H1 (cell line): Measurements from ENCODE around the gene GPSM3. TPM values are rescaled to one million over a fixed set of nuclear protein-coding genes. Genes with fewer than 3 reads are reported as not detected.

Source experiments
- CTCF ChIA-PET: fragments of 300-600 bp; sonication (Branson Sonifier 250); formaldehyde crosslinking; loops from one replicate; lab custom pipeline; 2021; ENCODE audit not compliant: partially characterized antibody; lab: Charles Lee
- POLR2A ChIA-PET: fragments of 300-600 bp; sonication (Branson Sonifier 250); formaldehyde crosslinking; loops from one replicate; lab custom pipeline; 2021; ENCODE audit warnings: inconsistent platforms; ENCODE audit not compliant: partially characterized antibody; lab: Charles Lee
- DNase-seq, 2 experiments: peaks; one replicate each; pipeline versions ENCODE4 v3.0.0 to v3.0.0-alpha.2; 2010 to 2022; ENCODE audit warnings: low spot score in 2 of 2, low read depth in 1 of 2, mixed read lengths in 1 of 2
- FAIRE-seq: peaks from 2 replicates; lab custom pipeline; 2011; peaks lifted over from hg19 to GRCh38; lab: Jason Lieb, UNC
- H2AFZ ChIP-seq: 2 replicates; pipeline ENCODE4 v1.8.1; 2012; ENCODE audit warnings: low read length, inconsistent platforms
- H2AK5ac ChIP-seq: 2 replicates; pipeline ENCODE4 v1.6.1; 2013; ENCODE audit warnings: low read depth, low read length
- H2BK120ac ChIP-seq: replicated peaks from 2 replicates; pipeline ENCODE3; 2013; ENCODE audit warnings: low read depth, low read length, inconsistent platforms
- H2BK12ac ChIP-seq: 2 replicates; pipeline ENCODE4 v1.6.1; 2013; ENCODE audit warnings: low read depth, low read length
- H2BK15ac ChIP-seq: 2 replicates; pipeline ENCODE4 v1.6.1; 2013; ENCODE audit warnings: low read length
- H2BK20ac ChIP-seq: 2 replicates; pipeline ENCODE4 v1.6.1; 2013; ENCODE audit warnings: low read length
- H2BK5ac ChIP-seq: 2 replicates; pipeline ENCODE4 v1.6.1; 2013; ENCODE audit warnings: low read depth, low read length
- H3K14ac ChIP-seq: 2 replicates; pipeline ENCODE4 v1.6.1; 2013; ENCODE audit warnings: inconsistent platforms; ENCODE audit not compliant: insufficient read length
- H3K18ac ChIP-seq: 2 replicates; pipeline ENCODE4 v1.6.1; 2013; ENCODE audit warnings: low read length; ENCODE audit errors: extremely low read depth
- H3K23ac ChIP-seq: 2 replicates; pipeline ENCODE4 v1.6.1; 2013; ENCODE audit warnings: inconsistent platforms; ENCODE audit not compliant: insufficient read length
- H3K23me2 ChIP-seq: 2 replicates; pipeline ENCODE4 v1.6.1; 2013; ENCODE audit warnings: low read depth, low read length
- H3K27ac ChIP-seq: 2 replicates; pipeline ENCODE4 v1.6.1; 2011; ENCODE audit warnings: low read depth, low read length, inconsistent platforms
- H3K27me3 ChIP-seq, 4 experiments: replicated peaks in 1 of 4; 1 replicate in 1 of 4; 2 replicates in 3 of 4; pipeline versions ENCODE4 v1.6.1 to v1.8.1; 2011 to 2013; ENCODE audit warnings: low read length in 3 of 4, mild to moderate bottlenecking in 3 of 4, inconsistent platforms in 2 of 4, mixed read lengths in 2 of 4, moderate library complexity in 1 of 4; ENCODE audit not compliant: control insufficient read depth in 3 of 4, insufficient read depth in 3 of 4; ENCODE audit errors: extremely low read depth in 1 of 4
- H3K36me3 ChIP-seq, 4 experiments: 2 replicates each; pipeline versions ENCODE4 v1.6.1 to v1.8.1; 2011 to 2013; ENCODE audit warnings: mild to moderate bottlenecking in 4 of 4, low read length in 3 of 4, moderate library complexity in 2 of 4, control low read depth in 1 of 4, inconsistent platforms in 1 of 4; ENCODE audit not compliant: insufficient read depth in 4 of 4, control insufficient read depth in 2 of 4
- H3K4ac ChIP-seq: replicated peaks from 2 replicates; pipeline ENCODE3; 2013; ENCODE audit warnings: low read length, low read depth, mixed read lengths, inconsistent platforms; ENCODE audit not compliant: insufficient read length
- H3K4me1 ChIP-seq, 4 experiments: replicated peaks in 1 of 4; 1 replicate in 1 of 4; 2 replicates in 3 of 4; pipeline versions ENCODE4 v1.6.1 to v1.8.1; 2011 to 2013; ENCODE audit warnings: low read length in 3 of 4, inconsistent platforms in 2 of 4, mixed read lengths in 1 of 4; ENCODE audit not compliant: insufficient read depth in 4 of 4, control insufficient read depth in 3 of 4
- H3K4me2 ChIP-seq, 2 experiments: 2 replicates each; pipeline versions ENCODE4 v1.6.1 to v1.8.1; 2011 to 2013; ENCODE audit warnings: low read depth in 2 of 2, low read length in 2 of 2, control low read depth in 1 of 2, inconsistent platforms in 1 of 2, mild to moderate bottlenecking in 1 of 2; ENCODE audit not compliant: insufficient read depth in 1 of 2
- H3K4me3 ChIP-seq, 4 experiments: fragments of 200-600, 300-600 bp in 1 of 4; sonication (generic), shearing (Covaris generic), sonication (Bioruptor Twin) in 1 of 4; 2 replicates each; pipeline versions ENCODE4 v1.5.1 to v1.8.1; 2011 to 2016; ENCODE audit warnings: low read length in 4 of 4, low read depth in 3 of 4, control low read depth in 2 of 4, inconsistent platforms in 2 of 4, mild to moderate bottlenecking in 2 of 4, mixed read lengths in 1 of 4, moderate library complexity in 1 of 4; ENCODE audit not compliant: insufficient read depth in 2 of 4; ENCODE audit errors: extremely low read depth in 1 of 4
- H3K56ac ChIP-seq: replicated peaks from 2 replicates; pipeline ENCODE3; 2013; ENCODE audit warnings: low read depth, mild to moderate bottlenecking, mixed read lengths, low read length, inconsistent platforms; ENCODE audit not compliant: insufficient read length
- H3K79me1 ChIP-seq: 2 replicates; pipeline ENCODE4 v1.6.1; 2013; ENCODE audit warnings: low read depth, low read length, control low read depth
- H3K79me2 ChIP-seq, 2 experiments: 2 replicates each; pipeline versions ENCODE4 v1.6.1 to v1.8.1; 2012 to 2013; ENCODE audit warnings: low read length in 2 of 2, mild to moderate bottlenecking in 2 of 2, inconsistent platforms in 1 of 2; ENCODE audit not compliant: insufficient read depth in 2 of 2, control insufficient read depth in 1 of 2
- H3K9ac ChIP-seq, 4 experiments: replicated peaks in 1 of 4; 1 replicate in 1 of 4; 2 replicates in 3 of 4; pipeline versions ENCODE4 v1.6.1 to v1.8.1; 2011 to 2013; ENCODE audit warnings: low read depth in 3 of 4, low read length in 3 of 4, control low read depth in 2 of 4, mild to moderate bottlenecking in 2 of 4, moderate library complexity in 2 of 4, inconsistent platforms in 1 of 4; ENCODE audit errors: extremely low read depth in 1 of 4
- H3K9me3 ChIP-seq, 2 experiments: 2 replicates each; pipeline versions ENCODE4 v1.6.1 to v1.8.1; 2012 to 2013; ENCODE audit warnings: mild to moderate bottlenecking in 2 of 2, moderate library complexity in 2 of 2, control low read depth in 1 of 2, inconsistent platforms in 1 of 2, low read depth in 1 of 2, low read length in 1 of 2, mixed read lengths in 1 of 2; ENCODE audit not compliant: insufficient read depth in 2 of 2
- H4K20me1 ChIP-seq, 2 experiments: replicated peaks in 1 of 2; 2 replicates each; pipeline versions ENCODE3 to v1.8.1; 2011 to 2013; ENCODE audit warnings: inconsistent platforms in 2 of 2, low read length in 2 of 2, mild to moderate bottlenecking in 1 of 2; ENCODE audit not compliant: insufficient read depth in 2 of 2, control insufficient read depth in 1 of 2
- H4K5ac ChIP-seq: 2 replicates; pipeline ENCODE4 v1.6.1; 2013; ENCODE audit warnings: low read length, low read depth, mixed read lengths, inconsistent platforms; ENCODE audit not compliant: insufficient read length
- H4K8ac ChIP-seq: 2 replicates; pipeline ENCODE4 v1.8.0; 2013; ENCODE audit warnings: mild to moderate bottlenecking, moderate library complexity, low read length, inconsistent platforms; ENCODE audit not compliant: insufficient read depth; ENCODE audit errors: extremely low read depth
- H4K91ac ChIP-seq: replicated peaks from 2 replicates; pipeline ENCODE3; 2013; ENCODE audit warnings: low read length, mixed read lengths, inconsistent platforms; ENCODE audit not compliant: insufficient read length
- CHD2 ChIP-seq: IDR thresholded peaks from 2 replicates; pipeline ENCODE4 v1.6.1; 2012; ENCODE audit warnings: low read length, improper control_type of control experiment
- CTBP2 ChIP-seq: IDR thresholded peaks from 2 replicates; pipeline ENCODE4 v1.7.0; 2011; ENCODE audit warnings: borderline replicate concordance, mild to moderate bottlenecking, moderate library complexity, mixed read lengths, low read length; ENCODE audit not compliant: insufficient read depth, insufficient read length
- KDM5A ChIP-seq: fragments of 200-600 bp; IDR thresholded peaks from 2 replicates; pipeline ENCODE4 v1.7.1; 2012; ENCODE audit warnings: mild to moderate bottlenecking, low read length, inconsistent platforms, mixed read lengths
- PHF8 ChIP-seq: fragments of 200-600 bp; sonication (generic); conservative IDR thresholded peaks from 2 replicates; pipeline ENCODE4 v1.7.1; 2012; ENCODE audit warnings: low read depth, mild to moderate bottlenecking, inconsistent platforms, low read length, moderate library complexity
- SAP30 ChIP-seq: fragments of 300-600 bp; sonication (generic); IDR thresholded peaks from 2 replicates; pipeline ENCODE4 v1.7.1; 2012; ENCODE audit warnings: low read length, moderate library complexity, mild to moderate bottlenecking, inconsistent platforms; ENCODE audit not compliant: insufficient read depth, insufficient replicate concordance
- SIRT6 ChIP-seq: IDR thresholded peaks from one replicate; pipeline ENCODE4 v1.7.1; 2012; ENCODE audit warnings: low read length, inconsistent platforms
- SIX5 ChIP-seq: IDR thresholded peaks from 2 replicates; pipeline ENCODE4 v1.6.1; 2011; ENCODE audit warnings: mild to moderate bottlenecking, low read depth, low read length
- SRF ChIP-seq: IDR thresholded peaks from 2 replicates; pipeline ENCODE4 v1.6.1; 2011; ENCODE audit warnings: mild to moderate bottlenecking, low read depth, low read length, moderate library complexity
- TBP ChIP-seq: IDR thresholded peaks from 2 replicates; pipeline ENCODE4 v1.6.1; 2011; ENCODE audit warnings: low read depth, low read length, improper control_type of control experiment
- TCF12 ChIP-seq: IDR thresholded peaks from 2 replicates; pipeline ENCODE4 v1.6.1; 2011; ENCODE audit warnings: low read depth, mild to moderate bottlenecking, low read length
- WGBS, 2 experiments: shearing (Covaris generic) in 1 of 2; methylation state at CpG; one replicate each; pipeline versions ENCODE4 v1.1.6 to v1.1.7; 2013 to 2015; ENCODE audit warnings: low lambda C conversion rate in 2 of 2, mixed read lengths in 2 of 2, inconsistent platforms in 1 of 2, low coverage in 1 of 2, missing lambda C conversion rate in 1 of 2; ENCODE audit not compliant: insufficient replicate concordance in 2 of 2, insufficient coverage in 1 of 2, insufficient read length in 1 of 2; ENCODE audit errors: extremely low coverage in 1 of 2, missing lambda C conversion rate in 1 of 2; 5-methylcytosine and 5-hydroxymethylcytosine counted together
- polyA plus RNA-seq, 7 experiments: library from polyadenylated mRNA; depleted of rRNA in 3 of 7; stranded (reverse) in 5 of 7; unstranded in 2 of 7; fragments of >200 nt in 5 of 7; fragments of 200-250 nt in 2 of 7; gene quantifications; 1 replicate in 5 of 7; 2 replicates in 1 of 7; 4 replicates in 1 of 7; pipeline versions ENCODE4 v1.2.1 to v1.2.3, GENCODE V29; 2011 to 2013; ENCODE audit warnings: missing spikeins in 2 of 7, mixed read lengths in 2 of 7
- total RNA-seq: library from RNA; stranded (reverse); fragmentation: NEBNext Ultra II Directional; extraction: Animal tissue kit (Norgen Biotek cat#: 25700); gene quantifications from 2 replicates; pipeline ENCODE4 v1.2.1, GENCODE V29; 2021

GPSM3 gene
- total and polyA plus RNA-seq, 2 of the 8 experiments (the other 6 are each of a cell fraction or from before 2014, with no cell fraction given): 6.6 to 9.8 TPM

GRCh38 chr6:32226434-32226833, 34.0 kb upstream of the GPSM3 start:
- no peak overlapping the region for H2BK120ac ChIP-seq
- H4K20me1 ChIP-seq: no peaks in the 10 kb centered on the region
- no peak overlapping the region for H2BK15ac ChIP-seq
- no peaks in the 10 kb centered on the region; a peak in 1 of 7 replicates for H3K27me3 ChIP-seq
- no peak overlapping the region for H3K4me2 ChIP-seq
- H2AK5ac ChIP-seq: no peak overlapping the region
- H3K79me2 ChIP-seq: no peaks in the 10 kb centered on the region
- H3K4ac ChIP-seq: no peak overlapping the region
- 95% methylated on average over 7 of the region's 7 CpGs; no CpG with 5 or more reads in 1 of the 2 experiments for WGBS, 2 experiments
- H3K18ac ChIP-seq: no peak overlapping the region
- H3K79me1 ChIP-seq: no peaks in the 10 kb centered on the region
- peaks cover 0 to 9% (median under 1%) of the 10 kb centered on the region in 4 experiments; a peak in 1 of 7 replicates for H3K4me1 ChIP-seq
- H3K14ac ChIP-seq: no peak overlapping the region
- no peaks in the 10 kb centered on the region for H3K23me2 ChIP-seq
- H2BK12ac ChIP-seq: no peak overlapping the region
- H3K4me3 ChIP-seq: no peak overlapping the region
- no peak overlapping the region for H3K9ac ChIP-seq
- no peak overlapping the region for H4K5ac ChIP-seq
- no peak overlapping the region for H3K27ac ChIP-seq
- no peak overlapping the region for H4K8ac ChIP-seq
- POLR2A ChIA-PET: interaction anchor here (1.1 kb wide), 1 partner anchor 745 kb away, joined by 3 read pairs; no protein-coding TSS in a partner anchor
- no peaks in the 10 kb centered on the region for H3K36me3 ChIP-seq
- no peak for DNase-seq
- H4K91ac ChIP-seq: no peak overlapping the region
- H2BK20ac ChIP-seq: no peak overlapping the region
- H3K9me3 ChIP-seq: no peaks in the 10 kb centered on the region
- H2BK5ac ChIP-seq: no peak overlapping the region
- CTCF ChIA-PET: interaction anchor here (0.7 kb wide), 1 partner anchor 188 kb away, joined by 3 read pairs; no protein-coding TSS in a partner anchor
- no peak overlapping the region for H2AFZ ChIP-seq
- H3K23ac ChIP-seq: no peak overlapping the region
- no peak overlapping the region for H3K56ac ChIP-seq
- FAIRE-seq: no peak
- TF ChIP-seq CHD2: no peak
- TF ChIP-seq TBP: no peak
- TF ChIP-seq SRF: no peak
- no peak for TF ChIP-seq SIRT6
- TF ChIP-seq SAP30: no peak
- no peak for TF ChIP-seq KDM5A
- TF ChIP-seq PHF8: no peak
- TF ChIP-seq SIX5: no peak
- no peak for TF ChIP-seq TCF12
- TF ChIP-seq CTBP2: no peak
